HG02798 (cell line): ENCODE measurements around the gene CCDC81.
"Not testable (repeated sequence)": the region's sequence is repeated elsewhere in the genome, so short reads cannot be mapped to it uniquely, and the experiment has no call there.

Experiments used
- ATAC-seq: cut with Tn5 transposase; IDR thresholded peaks from one replicate; pipeline ENCODE4 v1.9.1; 2021; ENCODE audit warnings: mild to moderate bottlenecking; ENCODE audit not compliant: unreplicated experiment, poor library complexity

The CCDC81 gene

GRCh38 chr11:86386283-86386682, 11.6 kb downstream of the CCDC81 start:
- ATAC-seq, result no peak

- no peak for ATAC-seq
Observed at GRCh38 chr11:86386746-86387145, 12.1 kb downstream of the CCDC81 start.

GRCh38 chr11:86388198-86388597, 13.5 kb downstream of the CCDC81 start:
- ATAC-seq, result no peak

- ATAC-seq, result no peak
Observed at GRCh38 chr11:86390487-86390886, 15.8 kb downstream of the CCDC81 start.

GRCh38 chr11:86395061-86395551, 20.4 kb downstream of the CCDC81 start:
- ATAC-seq, result no peak

- ATAC-seq, result no peak
Observed at GRCh38 chr11:86396396-86396795, 21.7 kb downstream of the CCDC81 start.

- no peak for ATAC-seq
Observed at GRCh38 chr11:86397351-86397750, 22.7 kb downstream of the CCDC81 start.

GRCh38 chr11:86398106-86398505, 23.4 kb downstream of the CCDC81 start:
- no peak for ATAC-seq

GRCh38 chr11:86403458-86403857, 28.8 kb downstream of the CCDC81 start:
- ATAC-seq, result no peak

GRCh38 chr11:86408845-86409244, 34.2 kb downstream of the CCDC81 start:
- ATAC-seq, result no peak

- no peak for ATAC-seq
Observed at GRCh38 chr11:86414032-86414431, 39.3 kb downstream of the CCDC81 start.

- ATAC-seq, result no peak
Observed at GRCh38 chr11:86415026-86415425, 40.3 kb downstream of the CCDC81 start.

- no peak for ATAC-seq
Observed at GRCh38 chr11:86416494-86416893, 41.8 kb downstream of the CCDC81 start.

- not testable (repeated sequence) for ATAC-seq
Observed at GRCh38 chr11:86416951-86417350, 42.3 kb downstream of the CCDC81 start.

- ATAC-seq, result no peak
Observed at GRCh38 chr11:86418106-86418505, 43.4 kb downstream of the CCDC81 start.

GRCh38 chr11:86418513-86418912, 43.8 kb downstream of the CCDC81 start:
- no peak for ATAC-seq

- ATAC-seq, result no peak
Observed at GRCh38 chr11:86418917-86419316, 44.2 kb downstream of the CCDC81 start.

GRCh38 chr11:86421946-86422345, 47.3 kb downstream of the CCDC81 start:
- ATAC-seq, result no peak

- no peak for ATAC-seq
Observed at GRCh38 chr11:86422371-86422770, 47.7 kb downstream of the CCDC81 start.

- ATAC-seq, result not testable (repeated sequence)
Observed at GRCh38 chr11:86423488-86423887, 48.8 kb downstream of the CCDC81 start.

- ATAC-seq, result no peak
Observed at GRCh38 chr11:86427441-86427840, 52.8 kb downstream of the CCDC81 start.

- no peak for ATAC-seq
Observed at GRCh38 chr11:86431258-86431657, 56.6 kb downstream of the CCDC81 start.
